ENCODE results near the gene TYRO3.

Gene TYRO3

DNA sequence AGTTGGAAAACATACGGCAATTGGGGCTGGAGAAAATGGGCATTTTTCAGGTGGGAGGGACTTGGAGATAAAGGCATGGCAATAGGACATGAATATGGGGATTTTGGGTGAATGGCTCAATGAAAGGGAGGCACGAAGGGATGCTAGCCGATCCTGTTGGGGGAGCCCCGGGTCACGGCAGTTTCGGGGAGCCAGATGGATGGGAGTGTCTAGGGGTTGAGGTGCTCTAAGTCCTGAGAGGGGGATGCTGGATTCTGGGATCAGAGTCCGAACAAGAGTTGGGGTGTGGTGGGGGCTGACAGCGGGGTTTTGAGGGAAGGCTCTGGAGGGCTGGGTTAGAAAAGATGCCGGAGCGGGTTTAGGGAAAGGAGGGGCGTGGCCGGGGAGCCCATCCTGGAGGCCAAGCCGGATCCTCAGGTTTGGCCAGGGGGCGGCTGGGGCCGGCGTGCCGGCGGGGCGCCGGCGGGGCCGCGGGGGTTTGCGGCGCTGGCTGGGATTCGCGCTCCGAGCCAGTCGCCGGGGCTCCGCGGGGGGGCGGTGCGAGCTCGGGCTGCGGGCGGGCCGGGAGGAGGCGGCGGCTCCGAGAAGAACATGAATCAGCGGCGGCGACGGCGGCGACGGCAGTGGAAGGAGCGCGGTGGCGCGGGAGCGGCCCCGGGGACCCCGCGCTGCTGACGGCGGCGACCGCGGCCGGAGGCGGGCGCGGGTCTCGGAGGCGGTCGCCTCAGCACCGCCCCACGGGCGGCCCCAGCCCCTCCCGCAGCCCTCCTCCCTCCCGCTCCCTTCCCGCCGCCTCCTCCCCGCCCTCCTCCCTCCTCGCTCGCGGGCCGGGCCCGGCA, at the start of gene TYRO3:
TYRO3 (plus strand) TSS at position 813 of the 839 bp plus-strand sequence. CDS start 46 bp downstream, outside the sequence.
- no peak for DNase-seq

DNA sequence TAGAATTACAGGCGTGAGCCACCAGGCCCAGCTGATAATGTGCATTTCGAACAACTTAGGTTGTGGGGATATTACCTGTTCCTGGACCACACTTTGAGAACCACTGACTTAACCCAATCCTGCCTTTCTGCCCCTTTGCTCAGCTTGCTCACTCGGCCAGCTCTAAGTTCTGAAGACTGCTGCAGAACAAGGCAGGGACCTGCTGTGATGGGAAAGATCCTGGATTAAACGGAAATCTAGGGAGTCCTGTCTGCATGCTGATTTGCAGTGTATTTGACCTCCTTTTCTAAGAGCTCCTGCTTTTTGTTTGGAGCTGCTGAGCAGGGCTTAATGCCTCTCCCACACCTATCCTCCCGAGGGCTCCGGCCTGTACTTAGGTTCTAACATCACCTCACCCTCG, 48.3 kb upstream of the TYRO3 start:
- DNase-seq = no peak

DNA sequence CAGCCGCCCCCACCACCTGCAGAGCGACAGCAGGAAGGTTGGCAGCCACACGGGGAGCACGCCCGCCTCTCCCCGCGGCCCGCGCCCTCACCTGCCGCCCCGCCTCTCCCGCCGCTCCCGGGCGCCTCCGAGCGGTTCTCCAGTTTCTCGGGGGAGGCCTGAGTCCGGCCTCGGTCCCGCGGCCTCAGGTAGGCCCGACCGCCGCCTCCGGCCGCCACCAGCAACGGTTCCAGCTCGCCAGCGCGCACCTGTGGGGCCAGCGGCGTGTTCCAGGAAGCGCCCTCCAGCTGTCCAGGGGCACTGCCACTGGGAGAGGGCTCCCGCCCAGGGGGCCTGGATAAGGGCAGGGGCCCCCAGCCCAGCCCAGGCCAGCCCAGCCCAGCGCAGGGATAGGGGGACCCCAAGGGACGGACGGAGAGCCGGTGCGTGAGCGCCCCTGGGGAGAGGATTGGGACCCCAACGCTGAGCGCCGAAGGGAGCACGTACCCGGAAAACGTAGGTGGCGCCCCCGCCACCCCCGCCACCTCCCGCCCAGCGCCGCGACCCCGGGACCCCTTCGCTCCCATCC, 47.6 kb upstream of the TYRO3 start:
- DNase-seq = no peak

GRCh38 chr15:41511899-41512369, 47.1 kb upstream of the TYRO3 start:
- no peak for DNase-seq

GRCh38 chr15:41512512-41512939, 46.5 kb upstream of the TYRO3 start:
- no peak for DNase-seq

- no peak for DNase-seq
These were observed 46.0 kb upstream of the TYRO3 start for GRCh38 chr15:41512940-41513505.

DNA sequence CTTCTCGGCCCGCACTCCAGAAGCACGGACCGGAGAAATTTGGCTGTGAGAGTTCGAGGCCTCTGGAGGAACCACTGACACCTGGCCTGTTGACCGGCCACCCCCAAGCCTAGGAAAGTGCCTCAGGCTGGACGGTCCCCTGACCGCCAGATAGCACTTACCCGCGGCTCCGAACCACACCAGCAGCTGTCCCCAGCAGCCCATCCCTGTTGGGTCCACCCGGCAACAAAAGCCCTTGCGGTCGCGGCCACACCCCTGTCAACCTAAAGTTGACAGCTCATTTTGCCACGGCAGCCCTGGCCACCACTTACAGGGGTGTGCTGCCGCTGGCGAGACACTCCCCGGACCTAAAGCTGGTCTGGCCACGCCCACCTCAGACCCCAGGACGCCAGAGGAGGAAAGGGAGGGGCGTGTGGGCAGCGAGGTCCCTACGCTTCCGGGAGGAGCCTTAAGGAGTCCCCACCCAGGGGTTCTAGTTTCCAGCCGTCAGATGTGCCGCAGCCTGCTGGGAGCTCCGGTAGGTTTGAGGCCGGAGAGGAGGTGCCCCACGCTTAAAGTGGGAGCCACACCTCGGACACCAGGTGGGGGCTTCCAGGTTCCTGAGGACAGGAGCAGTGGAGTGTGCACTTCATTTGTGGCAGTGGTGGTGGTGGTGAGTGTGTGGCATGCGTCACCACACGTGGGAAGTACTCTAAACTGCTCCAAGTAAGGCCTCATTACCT, 45.3 kb upstream of the TYRO3 start, which contains the start of gene LTK:
LTK (minus strand) TSS at position 322 of the 722 bp plus-strand sequence; CDS start at position 204, 118 bp downstream.
- DNase-seq = no peak

DNA sequence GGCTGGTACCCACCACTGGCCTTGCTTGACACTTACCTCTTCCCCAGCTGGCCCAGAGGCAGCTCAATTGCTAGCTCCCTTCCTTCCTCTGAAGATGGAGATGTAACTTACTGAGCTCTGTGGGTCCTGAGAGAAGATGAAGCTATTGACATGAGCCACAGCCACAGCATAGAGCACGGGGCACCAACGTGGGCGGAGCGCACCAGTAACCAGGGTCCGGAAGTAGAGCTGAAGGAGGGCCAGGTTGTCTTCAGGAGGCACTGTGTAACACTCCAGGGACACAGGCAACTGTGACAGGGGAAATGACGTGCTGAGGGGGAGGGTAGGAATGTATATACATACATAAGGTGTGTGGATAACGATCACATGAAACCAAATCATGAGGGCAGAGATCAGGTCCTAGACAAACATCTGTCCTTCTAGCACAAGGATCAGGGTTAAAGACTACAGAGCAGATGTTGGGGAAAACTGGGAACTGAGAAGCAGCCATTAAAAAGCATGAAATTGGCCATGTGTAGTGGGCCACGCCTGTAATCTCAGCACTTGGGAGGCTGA, 41.0 kb upstream of the TYRO3 start:
- DNase-seq = no peak

GRCh38 chr15:41520636-41521035, 38.4 kb upstream of the TYRO3 start:
- DNase-seq = no peak

GRCh38 chr15:41521614-41522013, 37.4 kb upstream of the TYRO3 start:
- DNase-seq = no peak

DNA sequence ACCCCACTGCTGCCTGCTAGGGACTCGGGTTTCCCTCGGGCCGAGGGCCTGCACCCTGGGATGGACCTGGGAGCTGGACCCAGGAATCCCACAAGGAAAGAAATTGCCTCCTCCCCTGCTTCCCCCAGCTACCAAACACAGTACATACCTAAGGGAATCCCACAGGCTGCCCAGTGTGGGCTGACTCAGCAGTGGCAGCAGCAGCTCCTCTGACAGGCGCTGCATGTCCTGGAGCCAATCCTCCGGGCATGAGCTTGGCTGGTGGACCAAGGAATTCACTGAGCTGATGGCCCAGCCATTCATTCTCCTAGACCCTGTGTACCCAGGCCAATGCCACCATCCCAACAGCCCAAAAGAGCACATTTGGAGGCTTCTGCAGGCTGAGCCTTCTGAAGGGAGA, 35.9 kb upstream of the TYRO3 start:
- DNase-seq = no peak

DNA sequence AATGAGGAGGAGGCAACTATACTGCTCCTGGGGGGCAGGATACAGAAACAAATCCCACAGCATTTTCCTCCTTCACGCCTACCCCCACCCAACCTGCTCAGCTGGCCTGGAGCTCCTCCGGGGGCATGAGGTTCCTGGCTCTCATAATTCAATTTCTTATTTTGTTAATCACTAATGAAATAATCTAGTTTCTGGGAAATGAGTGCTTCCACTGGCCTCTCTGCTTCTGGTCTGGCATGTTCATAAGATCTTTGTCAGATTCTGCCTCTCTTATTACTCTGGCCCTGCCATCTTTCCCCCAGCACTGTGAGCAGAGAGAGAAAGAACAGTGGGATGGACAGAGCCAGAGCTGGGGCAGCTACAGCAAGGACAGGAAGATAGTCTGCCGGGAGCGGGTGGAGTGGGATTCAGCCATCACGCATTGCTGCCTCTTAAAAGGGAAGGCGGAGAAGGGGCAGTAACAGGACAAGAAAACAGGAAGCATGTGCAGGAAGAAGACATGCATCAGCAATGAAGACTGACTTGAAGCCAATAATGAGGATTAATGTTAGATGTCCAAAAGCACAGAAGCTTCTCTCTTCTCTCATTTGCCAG, 28.6 kb upstream of the TYRO3 start:
- no peak for DNase-seq

DNA sequence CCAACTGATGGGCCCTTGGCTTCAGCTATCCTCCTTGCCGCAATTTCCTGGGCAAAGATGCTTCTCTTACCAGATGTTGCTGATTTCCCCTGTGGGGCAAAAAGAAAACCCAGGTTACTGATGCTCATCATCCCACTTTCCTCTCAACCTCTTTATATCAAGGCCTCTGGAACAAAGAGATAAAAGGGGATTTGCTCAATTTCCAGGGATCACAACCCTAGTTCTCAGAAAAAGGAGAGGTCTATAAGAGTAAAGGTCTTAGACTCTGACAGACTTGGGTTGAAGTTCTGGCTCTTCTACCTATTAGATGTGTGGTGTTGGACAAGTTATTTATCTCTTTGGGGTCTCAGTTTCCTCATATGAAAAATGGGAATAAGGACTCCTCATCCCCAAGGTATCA, 23.5 kb upstream of the TYRO3 start:
- DNase-seq = no peak

DNA sequence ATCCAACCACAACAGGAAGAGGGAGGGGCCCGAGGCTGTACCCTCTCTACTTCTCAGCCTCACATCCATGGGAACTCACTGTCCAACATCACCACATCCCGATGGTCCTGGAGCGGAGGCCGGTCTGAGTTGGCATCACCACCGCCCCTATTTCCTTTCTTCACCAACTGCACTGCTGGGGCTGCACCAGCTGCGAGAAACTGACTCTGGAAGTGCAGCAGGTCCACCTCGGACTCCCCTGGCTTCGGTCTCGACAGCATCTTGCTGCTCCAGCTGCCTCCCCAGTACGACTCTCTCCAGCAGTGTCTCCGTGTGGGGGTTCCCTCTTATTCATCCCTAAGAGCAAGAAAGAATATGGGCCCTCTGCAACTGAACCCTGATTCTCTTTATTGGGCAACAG, 22.1 kb upstream of the TYRO3 start:
- DNase-seq = no peak

GRCh38 chr15:41543521-41543870, 15.5 kb upstream of the TYRO3 start:
- no peak for DNase-seq

DNA sequence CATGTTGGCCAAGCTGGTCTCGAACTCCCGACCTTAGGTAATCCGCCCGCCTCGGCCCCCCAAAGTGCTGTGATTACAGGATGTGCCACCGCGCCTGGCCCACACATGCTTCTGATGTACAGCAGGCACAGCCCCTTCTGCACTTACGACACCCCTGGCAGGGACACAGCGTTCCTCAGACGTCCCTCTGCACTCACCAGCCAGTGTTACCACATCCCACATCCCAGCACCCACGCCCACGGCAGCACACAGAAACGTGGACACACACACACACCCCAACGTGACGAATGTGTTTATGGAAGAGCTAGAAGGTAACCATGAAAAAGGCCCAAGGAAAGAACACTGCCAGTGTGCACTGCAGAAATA, 14.4 kb upstream of the TYRO3 start:
- DNase-seq = no peak

- DNase-seq = no peak
These were observed 13.8 kb upstream of the TYRO3 start for GRCh38 chr15:41545218-41545617.

DNA sequence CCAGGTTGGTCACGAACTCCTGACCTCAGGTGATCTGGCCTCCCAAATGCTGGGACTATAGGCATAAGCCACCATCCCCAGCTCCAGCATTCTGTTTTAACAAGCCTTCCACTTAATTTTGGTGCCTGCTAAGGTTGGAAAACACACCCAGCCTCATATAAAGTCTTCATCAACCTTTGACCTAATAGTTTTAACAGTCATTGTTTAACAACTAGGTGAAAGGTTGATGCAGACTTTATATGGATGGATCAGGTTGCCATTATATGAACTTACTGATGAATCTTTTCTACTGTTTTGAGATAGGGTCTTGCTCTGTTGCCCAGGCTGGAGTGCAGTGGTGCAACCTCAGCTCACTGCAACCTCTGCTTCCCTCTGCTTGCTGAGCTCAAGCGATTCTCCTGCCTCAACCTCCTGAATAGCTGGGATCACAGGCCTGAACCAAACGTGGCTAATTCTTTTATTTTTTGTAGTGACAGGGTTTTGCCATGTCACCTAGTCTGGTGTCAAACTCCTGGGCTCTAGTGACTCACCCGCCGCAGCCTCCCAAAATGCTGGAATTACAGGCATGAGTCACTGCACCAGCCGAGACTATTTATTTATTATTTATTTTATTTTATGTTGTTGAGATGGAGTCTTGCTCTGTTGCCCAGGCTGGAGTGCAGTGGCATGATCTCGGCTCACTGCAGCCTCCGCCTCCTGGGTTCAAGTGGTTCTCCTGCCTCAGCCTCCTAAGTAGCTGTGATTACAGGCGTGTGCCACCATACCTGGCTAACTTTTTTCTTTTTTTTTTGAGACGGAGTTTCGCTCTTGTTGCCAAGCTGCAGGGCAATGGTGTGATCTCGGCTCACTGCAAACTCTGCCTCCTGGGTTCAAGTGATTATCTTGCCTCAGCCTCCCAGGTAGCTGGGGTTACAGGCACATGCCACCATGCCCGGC, 11.9 kb upstream of the TYRO3 start:
- DNase-seq = no peak

GRCh38 chr15:41550066-41550775, 8.8 kb upstream of the TYRO3 start:
- no peak for DNase-seq

GRCh38 chr15:41553731-41554130, 5.3 kb upstream of the TYRO3 start:
- DNase-seq = no peak

- no peak for DNase-seq
These were observed 4.7 kb upstream of the TYRO3 start for GRCh38 chr15:41554343-41554742.

All from SIG-M5 (cell line).